Mesendoderm (in vitro differentiated cells): ENCODE data around the gene LCE1A.

Experiments used
- DNase-seq: peaks from one replicate; pipeline ENCODE4 v3.0.0; 2013
- H2AK5ac ChIP-seq: 2 replicates; pipeline ENCODE4 v1.6.1; 2013; ENCODE audit warnings: low read length, inconsistent platforms
- H2BK120ac ChIP-seq: 2 replicates; pipeline ENCODE4 v1.6.1; 2013; ENCODE audit warnings: low read depth, mild to moderate bottlenecking, low read length, moderate library complexity, mixed read lengths
- H2BK15ac ChIP-seq: replicated peaks from 2 replicates; pipeline ENCODE4 v1.6.1; 2013; ENCODE audit warnings: low read depth, mild to moderate bottlenecking, moderate library complexity
- H2BK5ac ChIP-seq: 2 replicates; pipeline ENCODE4 v1.6.1; 2013; ENCODE audit warnings: low read length, inconsistent platforms
- H3K18ac ChIP-seq: 2 replicates; pipeline ENCODE4 v1.6.1; 2013; ENCODE audit warnings: mild to moderate bottlenecking, low read length, mixed read lengths
- H3K23ac ChIP-seq: one replicate; pipeline ENCODE4 v1.6.1; 2013; ENCODE audit warnings: low read length
- H3K27ac ChIP-seq: 2 replicates; pipeline ENCODE4 v1.5.1; 2013; ENCODE audit warnings: low read depth, mild to moderate bottlenecking, inconsistent platforms, low read length, moderate library complexity
- H3K27me3 ChIP-seq: 2 replicates; pipeline ENCODE4 v1.6.1; 2013; ENCODE audit warnings: low read length, control low read depth, mild to moderate bottlenecking, inconsistent platforms; ENCODE audit not compliant: insufficient read depth, poor library complexity
- H3K36me3 ChIP-seq: 2 replicates; pipeline ENCODE4 v1.6.1; 2013; ENCODE audit warnings: low read length, inconsistent platforms; ENCODE audit not compliant: control insufficient read depth, insufficient read depth
- H3K4ac ChIP-seq: one replicate; pipeline ENCODE4 v1.6.1; 2013; ENCODE audit warnings: low read depth, mild to moderate bottlenecking, low read length, moderate library complexity
- H3K4me1 ChIP-seq: 2 replicates; pipeline ENCODE4 v1.6.1; 2013; ENCODE audit warnings: low read depth, low read length, inconsistent platforms; ENCODE audit not compliant: control insufficient read depth
- H3K4me2 ChIP-seq: 2 replicates; pipeline ENCODE4 v1.6.1; 2013; ENCODE audit warnings: low read length
- H3K4me3 ChIP-seq: 2 replicates; pipeline ENCODE4 v1.5.1; 2013; ENCODE audit warnings: mild to moderate bottlenecking, low read length
- H3K56ac ChIP-seq: one replicate; pipeline ENCODE4 v1.6.1; 2013; ENCODE audit warnings: low read length
- H3K79me1 ChIP-seq: 2 replicates; pipeline ENCODE4 v1.6.1; 2013; ENCODE audit warnings: low read length, inconsistent platforms
- H3K79me2 ChIP-seq: 2 replicates; pipeline ENCODE4 v1.6.1; 2013; ENCODE audit warnings: mild to moderate bottlenecking, low read length; ENCODE audit not compliant: control insufficient read depth, insufficient read depth
- H3K9ac ChIP-seq: 2 replicates; pipeline ENCODE4 v1.6.1; 2013; ENCODE audit warnings: low read length, inconsistent platforms
- H4K5ac ChIP-seq: one replicate; pipeline ENCODE4 v1.6.1; 2013; ENCODE audit warnings: low read length
- H4K8ac ChIP-seq: one replicate; pipeline ENCODE4 v1.6.1; 2013; ENCODE audit warnings: low read depth, mild to moderate bottlenecking, control low read depth, low read length, moderate library complexity
- WGBS: extraction: QIAGEN DNeasy Blood & Tissue Kit; methylation state at CpG from one replicate; pipeline ENCODE4 v1.1.7; 2013; ENCODE audit warnings: low lambda C conversion rate, missing lambda C conversion rate; ENCODE audit not compliant: insufficient coverage; ENCODE audit errors: extremely low coverage; 5-methylcytosine and 5-hydroxymethylcytosine counted together

Gene LCE1A

GRCh38 chr1:152823294-152823693 lies 4.0 kb upstream of the LCE1A start:
- Histone ChIP-seq H2BK5ac (no peak overlapping the region), H4K5ac (no peak overlapping the region), H3K79me2 (no peaks in the 10 kb centered on the region), H3K18ac (no peak overlapping the region), H2BK120ac (no peak overlapping the region), H3K4ac (no peak overlapping the region), H3K79me1 (no peaks in the 10 kb centered on the region), H3K56ac (no peak overlapping the region), H3K27me3 (no peaks in the 10 kb centered on the region), H3K9ac (no peak overlapping the region), H3K36me3 (no peaks in the 10 kb centered on the region), H3K4me2 (no peak overlapping the region), H3K4me3 (no peak overlapping the region), H4K8ac (no peak overlapping the region), H3K27ac (no peak overlapping the region), H3K23ac (no peak overlapping the region), H3K4me1 (no peaks in the 10 kb centered on the region), H2BK15ac (no peak overlapping the region), H2AK5ac (no peak overlapping the region)
- WGBS, result no CpG with 5 or more reads among the region's 5 CpGs
- no peak for DNase-seq

DNA sequence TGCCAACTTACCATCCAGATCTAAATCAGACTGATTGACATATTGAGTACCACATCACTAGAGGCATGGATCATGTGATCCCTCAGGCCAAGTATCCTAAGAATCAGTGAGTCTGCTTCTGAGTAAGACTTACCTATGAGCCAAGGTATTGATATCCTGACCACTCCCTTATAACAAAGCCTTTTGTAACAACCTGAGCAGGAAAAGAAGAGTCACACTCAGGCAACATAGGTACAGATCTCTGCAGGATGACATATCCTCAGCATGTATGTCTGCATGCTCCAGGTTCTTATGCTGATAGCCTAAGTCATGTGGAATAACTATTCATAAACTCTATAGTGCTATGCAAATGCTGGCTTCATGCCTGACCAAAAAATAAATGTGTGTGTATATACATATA lies 2.3 kb upstream of the LCE1A start:
- Histone ChIP-seq H2BK5ac (no peak overlapping the region), H3K27ac (no peak overlapping the region), H4K8ac (no peak overlapping the region), H2BK120ac (no peak overlapping the region), H2AK5ac (no peak overlapping the region), H3K23ac (no peak overlapping the region), H3K4me3 (no peak overlapping the region), H3K4ac (no peak overlapping the region), H3K4me1 (no peaks in the 10 kb centered on the region), H3K79me2 (no peaks in the 10 kb centered on the region), H3K4me2 (no peak overlapping the region), H3K9ac (no peak overlapping the region), H3K56ac (no peak overlapping the region), H2BK15ac (no peak overlapping the region), H3K27me3 (no peaks in the 10 kb centered on the region), H3K18ac (no peak overlapping the region), H3K79me1 (no peaks in the 10 kb centered on the region), H4K5ac (no peak overlapping the region), H3K36me3 (no peaks in the 10 kb centered on the region)
- DNase-seq, result no peak

DNA sequence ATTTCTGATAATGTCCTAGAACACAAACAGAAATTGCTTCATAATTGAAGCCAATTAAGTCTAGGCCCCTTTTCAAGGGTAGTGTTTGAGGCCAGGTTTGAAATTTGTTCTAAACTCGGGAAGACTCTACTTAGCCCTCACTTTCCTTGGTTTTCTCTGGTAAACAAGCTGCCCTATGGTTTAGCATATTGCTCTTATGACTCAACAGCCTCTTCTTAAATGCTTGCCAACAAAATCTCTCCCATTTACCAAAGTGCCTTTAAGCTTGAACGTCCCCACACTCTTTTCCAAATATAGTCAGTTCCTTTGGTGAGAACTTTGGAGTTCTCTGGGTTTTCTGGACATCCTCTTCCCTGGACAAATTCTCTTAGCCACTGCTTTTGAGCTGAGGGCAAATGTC lies 9.6 kb downstream of the LCE1A start:
- Histone ChIP-seq H2BK15ac (no peak overlapping the region), H3K79me1 (no peaks in the 10 kb centered on the region), H3K4ac (no peak overlapping the region), H3K9ac (no peak overlapping the region), H2BK120ac (no peak overlapping the region), H3K27ac (no peak overlapping the region), H3K18ac (no peak overlapping the region), H3K23ac (no peak overlapping the region), H4K8ac (no peak overlapping the region), H3K79me2 (no peaks in the 10 kb centered on the region), H3K56ac (no peak overlapping the region), H3K27me3 (no peaks in the 10 kb centered on the region), H3K36me3 (no peaks in the 10 kb centered on the region), H3K4me2 (no peak overlapping the region), H2AK5ac (no peak overlapping the region), H3K4me1 (no peaks in the 10 kb centered on the region), H3K4me3 (no peak overlapping the region), H4K5ac (no peak overlapping the region), H2BK5ac (no peak overlapping the region)
- no CpG with 5 or more reads among the region's 2 CpGs for WGBS
- DNase-seq, result no peak

DNA sequence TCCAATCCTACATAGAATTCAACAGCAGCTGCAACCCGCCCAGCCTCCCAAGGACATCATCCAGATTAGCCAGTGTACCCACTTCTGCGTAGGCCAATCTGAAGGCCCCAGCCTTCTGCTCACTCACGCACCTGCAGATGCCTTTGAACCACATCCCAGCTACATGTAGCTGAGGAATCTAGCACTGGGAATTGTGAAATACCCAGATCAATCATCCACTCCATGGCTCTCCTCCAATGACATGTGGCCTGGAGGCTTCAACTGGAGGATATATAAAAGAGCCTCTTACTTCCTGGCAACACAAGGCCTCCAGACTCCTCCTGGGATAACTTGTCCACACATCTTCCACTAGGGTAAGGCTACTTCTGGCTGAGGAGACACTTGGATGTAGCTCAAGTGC lies 15.3 kb downstream of the LCE1A start, which contains the start of gene LCE6A:
TSS of gene LCE6A (plus strand) at position 301 of the 400 bp plus-strand sequence. CDS start 665 bp downstream, outside the sequence.
- no CpG with 5 or more reads among the region's 3 CpGs for WGBS

GRCh38 chr1:152855661-152856060 lies 28.4 kb downstream of the LCE1A start:
- Histone ChIP-seq H3K79me1 (no peaks in the 10 kb centered on the region), H2BK5ac (no peak overlapping the region), H3K56ac (no peak overlapping the region), H2BK15ac (no peak overlapping the region), H2AK5ac (no peak overlapping the region), H4K5ac (no peak overlapping the region), H3K27me3 (no peaks in the 10 kb centered on the region), H2BK120ac (no peak overlapping the region), H3K27ac (no peak overlapping the region), H3K4me2 (no peak overlapping the region), H3K18ac (no peak overlapping the region), H3K9ac (no peak overlapping the region), H3K23ac (no peak overlapping the region), H3K4me1 (no peaks in the 10 kb centered on the region), H3K79me2 (no peaks in the 10 kb centered on the region), H3K36me3 (no peaks in the 10 kb centered on the region), H4K8ac (no peak overlapping the region), H3K4me3 (no peak overlapping the region), H3K4ac (no peak overlapping the region)
- DNase-seq, result no peak
- no CpG with 5 or more reads among the region's 2 CpGs for WGBS

More for the DNA sequence above, 15.3 kb downstream of the LCE1A start, which contains the start of gene LCE6A:
- Histone ChIP-seq H3K27ac (no peak within 1 kb of the TSS), H3K36me3 (no peaks in the 10 kb centered on the region), H4K8ac (no peak within 1 kb of the TSS), H3K79me1 (no peaks in the 10 kb centered on the region), H3K9ac (no peak within 1 kb of the TSS), H3K4me3 (no peak within 1 kb of the TSS), H4K5ac (no peak within 1 kb of the TSS), H3K4me1 (no peaks in the 10 kb centered on the region), H2BK5ac (no peak within 1 kb of the TSS), H3K4ac (no peak within 1 kb of the TSS), H2BK15ac (no peak within 1 kb of the TSS), H3K18ac (no peak within 1 kb of the TSS), H3K4me2 (no peak within 1 kb of the TSS), H3K27me3 (no peaks in the 10 kb centered on the region), H3K23ac (no peak within 1 kb of the TSS), H3K56ac (no peak within 1 kb of the TSS), H3K79me2 (no peaks in the 10 kb centered on the region), H2AK5ac (no peak within 1 kb of the TSS), H2BK120ac (no peak within 1 kb of the TSS)
- no peak for DNase-seq

DNA sequence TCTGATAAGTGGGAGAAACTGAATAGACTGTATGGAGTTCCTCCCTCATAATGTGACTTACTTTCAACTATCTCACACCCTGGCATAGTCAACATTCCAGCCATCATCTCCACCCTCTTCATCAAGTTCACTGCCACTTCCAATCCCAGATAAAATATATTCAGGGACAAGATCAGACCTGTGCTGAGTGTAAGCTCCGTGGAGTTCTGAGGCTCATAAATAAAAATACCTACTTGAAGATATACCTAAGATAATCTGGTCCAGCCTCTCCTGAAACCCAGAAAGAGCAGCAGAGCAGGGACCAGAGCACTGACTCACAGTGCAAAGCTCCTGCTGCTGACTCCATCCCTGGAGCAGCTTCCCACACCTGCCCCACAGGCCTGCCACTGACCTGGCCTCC lies 30.8 kb downstream of the LCE1A start:
- H3K79me2 ChIP-seq, result no peaks in the 10 kb centered on the region
- H3K4ac ChIP-seq, result no peak overlapping the region
- no peaks in the 10 kb centered on the region for H3K79me1 ChIP-seq
- H3K27me3 ChIP-seq, result no peaks in the 10 kb centered on the region
- H4K5ac ChIP-seq, result no peak overlapping the region
- H3K36me3 ChIP-seq, result no peaks in the 10 kb centered on the region
- H3K23ac ChIP-seq, result no peak overlapping the region
- WGBS, result no CpG with 5 or more reads among the region's 1 CpG
- no peak overlapping the region for H3K56ac ChIP-seq
- H3K18ac ChIP-seq, result no peak overlapping the region
- H3K4me3 ChIP-seq, result no peak overlapping the region
- H2BK120ac ChIP-seq, result no peak overlapping the region
- H4K8ac ChIP-seq, result no peak overlapping the region
- H2AK5ac ChIP-seq, result no peak overlapping the region
- no peaks in the 10 kb centered on the region for H3K4me1 ChIP-seq
- no peak overlapping the region for H3K4me2 ChIP-seq
- H2BK5ac ChIP-seq, result no peak overlapping the region
- no peak overlapping the region for H2BK15ac ChIP-seq
- no peak overlapping the region for H3K27ac ChIP-seq
- H3K9ac ChIP-seq, result no peak overlapping the region
- no peak for DNase-seq
